ENCODE data around the gene RPL35. TPM values are rescaled to one million over a fixed set of nuclear protein-coding genes. Genes with fewer than 3 reads are reported as not detected.
"Not testable (repeated sequence)": the region's sequence is repeated elsewhere in the genome, so short reads cannot be mapped to it uniquely, and the experiment has no call there.

The RPL35 gene
- total RNA-seq, 1 donor from 2014 or later, result 3,310 TPM

- DNase-seq (ENCODE audit: low read depth), result no peak
- Histone ChIP-seq H3K27me3 (ENCODE audit: control insufficient read depth, insufficient read depth, low read length) (no peaks in the 10 kb centered on the region), H3K36me3 (ENCODE audit: control insufficient read depth, insufficient read depth, low read length) (no peaks in the 10 kb centered on the region), H3K4me3 (ENCODE audit: low read depth, low read length) (no peak overlapping the region)
- TF ChIP-seq CTCF (IDR thresholded peaks at IDR 0.05; ENCODE audit: insufficient read depth, low read length, poor library complexity, severe bottlenecking), result no peak
These were observed 17.5 kb downstream of the RPL35 start for GRCh38 chr9:124844291-124844690.

GRCh38 chr9:124843456-124844034, 18.2 kb downstream of the RPL35 start:
- no peaks in the 10 kb centered on the region for H3K36me3 ChIP-seq (ENCODE audit: control insufficient read depth, insufficient read depth, low read length)
- DNase-seq (ENCODE audit: low read depth), result no peak
- no peaks in the 10 kb centered on the region for H3K27me3 ChIP-seq (ENCODE audit: control insufficient read depth, insufficient read depth, low read length)
- no peak overlapping the region for H3K4me3 ChIP-seq (ENCODE audit: low read depth, low read length)
- TF ChIP-seq CTCF (IDR thresholded peaks at IDR 0.05; ENCODE audit: insufficient read depth, low read length, poor library complexity, severe bottlenecking), result no peak

GRCh38 chr9:124841075-124841821, 20.5 kb downstream of the RPL35 start:
- no peak for TF ChIP-seq CTCF (IDR thresholded peaks at IDR 0.05; ENCODE audit: insufficient read depth, low read length, poor library complexity, severe bottlenecking)
- no peak for DNase-seq (ENCODE audit: low read depth)
- no peaks in the 10 kb centered on the region for H3K27me3 ChIP-seq (ENCODE audit: control insufficient read depth, insufficient read depth, low read length)
- no peaks in the 10 kb centered on the region for H3K36me3 ChIP-seq (ENCODE audit: control insufficient read depth, insufficient read depth, low read length)
- no peak overlapping the region for H3K4me3 ChIP-seq (ENCODE audit: low read depth, low read length)

- Histone ChIP-seq H3K36me3 (ENCODE audit: control insufficient read depth, insufficient read depth, low read length) (no peaks in the 10 kb centered on the region), H3K27me3 (ENCODE audit: control insufficient read depth, insufficient read depth, low read length) (no peaks in the 10 kb centered on the region), H3K4me3 (ENCODE audit: low read depth, low read length) (no peak overlapping the region)
- peak; percentile 46 for TF ChIP-seq CTCF (IDR thresholded peaks at IDR 0.05; ENCODE audit: insufficient read depth, low read length, poor library complexity, severe bottlenecking)
- no peak for DNase-seq (ENCODE audit: low read depth)
These were observed 21.4 kb downstream of the RPL35 start for GRCh38 chr9:124840300-124840833.

GRCh38 chr9:124839612-124840299, 22.0 kb downstream of the RPL35 start:
- TF ChIP-seq CTCF (IDR thresholded peaks at IDR 0.05; ENCODE audit: insufficient read depth, low read length, poor library complexity, severe bottlenecking), result peak; percentile 64
- Histone ChIP-seq H3K36me3 (ENCODE audit: control insufficient read depth, insufficient read depth, low read length) (no peaks in the 10 kb centered on the region), H3K4me3 (ENCODE audit: low read depth, low read length) (no peak overlapping the region), H3K27me3 (ENCODE audit: control insufficient read depth, insufficient read depth, low read length) (no peaks in the 10 kb centered on the region)
- DNase-seq (ENCODE audit: low read depth), result no peak

GRCh38 chr9:124838567-124839275, 23.0 kb downstream of the RPL35 start:
- H3K4me3 ChIP-seq (ENCODE audit: low read depth, low read length); DNase-seq (ENCODE audit: low read depth); H3K27me3 ChIP-seq (ENCODE audit: control insufficient read depth, insufficient read depth, low read length); H3K36me3 ChIP-seq (ENCODE audit: control insufficient read depth, insufficient read depth, low read length): not testable (repeated sequence)

GRCh38 chr9:124838132-124838531, 23.6 kb downstream of the RPL35 start:
- DNase-seq (ENCODE audit: low read depth); H3K4me3 ChIP-seq (ENCODE audit: low read depth, low read length); H3K27me3 ChIP-seq (ENCODE audit: control insufficient read depth, insufficient read depth, low read length); H3K36me3 ChIP-seq (ENCODE audit: control insufficient read depth, insufficient read depth, low read length): not testable (repeated sequence)
